NCI-H2107 treated with DMSO at 0.1 percent for 48 hours (cell line): ENCODE measurements around the gene SH2D7.

Experiments used
- DNase-seq: peaks from one replicate; lab custom pipeline; 2025; ENCODE audit not compliant: unreplicated experiment; lab: John Stamatoyannopoulos, UW

The SH2D7 gene

DNA sequence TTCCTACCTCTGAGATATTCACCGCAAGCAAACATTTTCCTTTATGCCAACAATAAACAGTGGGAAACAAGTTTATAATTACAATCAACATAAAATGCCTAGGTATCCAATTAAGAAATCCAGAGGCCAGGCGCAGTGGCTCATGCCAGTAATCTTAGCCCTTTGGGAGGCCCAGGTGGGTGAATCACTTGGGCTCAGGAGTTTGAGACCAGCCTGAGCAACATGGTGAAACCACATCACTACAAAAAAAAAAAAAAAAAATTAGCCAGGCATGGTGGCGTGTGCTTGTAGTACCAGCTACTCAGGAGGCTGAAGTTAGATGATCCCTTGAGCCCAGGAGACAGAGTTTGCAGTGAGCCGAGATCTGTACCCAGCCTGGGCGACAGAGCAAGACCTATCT is 32.1 kb upstream of the SH2D7 start:
- DNase-seq = no peak

DNA sequence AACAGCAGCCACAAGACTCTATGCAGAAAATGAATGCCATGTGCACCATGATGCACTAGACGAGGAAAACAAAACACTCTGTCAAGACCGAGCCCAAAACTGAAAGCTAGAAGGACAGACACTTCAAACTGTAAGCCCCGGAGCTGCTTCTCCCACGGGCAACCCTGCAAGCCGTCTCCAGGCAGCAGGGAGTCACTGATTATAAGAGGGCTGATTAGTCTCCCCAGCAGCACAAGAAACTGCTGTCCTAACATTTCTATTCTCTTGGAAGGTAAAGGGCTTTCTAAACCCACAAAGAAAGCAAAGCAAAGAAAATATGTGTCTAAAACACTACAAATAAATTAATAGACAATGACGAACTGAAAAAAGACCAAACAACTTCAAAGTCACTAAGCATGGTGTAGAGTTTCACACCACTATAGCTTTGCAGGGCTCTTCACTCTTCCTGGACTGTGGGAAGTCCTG is 30.4 kb upstream of the SH2D7 start:
- DNase-seq = peak; percentile 55

DNA sequence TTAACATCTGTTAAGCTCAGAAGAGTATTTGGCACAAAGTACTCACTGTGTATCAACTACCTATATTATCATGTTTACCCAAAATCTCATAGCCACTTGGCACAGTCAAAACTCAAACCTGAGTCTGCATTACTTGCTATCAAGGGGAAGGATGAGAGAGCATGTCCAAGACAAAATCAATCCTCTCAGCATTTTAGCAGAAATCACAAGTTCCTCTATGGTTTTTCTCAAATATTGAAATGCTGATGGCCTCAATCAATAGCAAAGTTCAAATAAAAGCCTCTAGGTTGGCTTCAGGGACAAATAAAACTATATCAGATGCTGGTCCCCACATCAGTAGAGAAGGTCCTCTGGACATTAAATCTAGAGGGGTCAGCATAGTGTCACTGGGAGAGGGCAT is 29.1 kb upstream of the SH2D7 start:
- DNase-seq = no peak

DNA sequence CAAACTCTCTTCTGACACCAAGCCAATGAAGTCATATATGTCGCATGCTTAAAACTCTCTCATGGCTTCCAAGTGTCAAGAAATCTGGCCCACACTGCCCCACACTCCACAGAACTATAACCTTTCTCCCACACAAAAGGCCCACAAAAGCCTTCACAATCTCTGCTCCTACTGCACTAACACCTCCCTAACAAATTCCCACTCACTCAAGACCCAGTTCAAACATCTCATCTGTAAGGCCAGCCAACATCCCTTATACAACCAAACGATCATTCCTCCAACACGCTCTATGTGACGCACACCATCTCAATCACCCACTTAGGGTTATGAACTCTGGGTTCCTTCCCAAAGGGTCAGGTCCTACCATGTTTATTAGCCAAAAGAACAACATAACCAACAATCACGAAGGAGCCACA is 28.4 kb upstream of the SH2D7 start:
- DNase-seq = no peak

DNA sequence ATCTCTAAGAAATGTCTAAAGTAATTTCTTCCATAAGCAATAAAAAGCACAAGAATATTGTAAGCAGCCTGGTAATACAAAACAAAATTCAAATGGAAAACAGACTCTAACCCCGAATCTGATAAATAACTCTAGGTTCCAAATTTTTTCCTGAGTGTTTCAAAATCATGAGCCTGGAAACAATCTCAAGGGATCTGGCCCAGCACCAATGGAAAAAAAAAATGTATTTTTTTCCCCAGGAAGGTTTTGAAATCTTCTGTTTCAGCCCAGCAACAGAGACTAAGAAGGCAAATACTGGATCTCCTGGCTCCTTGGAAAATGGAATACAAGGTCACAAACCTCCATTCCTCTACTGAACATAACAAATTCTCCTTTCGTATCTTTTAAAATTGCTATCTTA is 27.8 kb upstream of the SH2D7 start:
- DNase-seq = no peak

DNA sequence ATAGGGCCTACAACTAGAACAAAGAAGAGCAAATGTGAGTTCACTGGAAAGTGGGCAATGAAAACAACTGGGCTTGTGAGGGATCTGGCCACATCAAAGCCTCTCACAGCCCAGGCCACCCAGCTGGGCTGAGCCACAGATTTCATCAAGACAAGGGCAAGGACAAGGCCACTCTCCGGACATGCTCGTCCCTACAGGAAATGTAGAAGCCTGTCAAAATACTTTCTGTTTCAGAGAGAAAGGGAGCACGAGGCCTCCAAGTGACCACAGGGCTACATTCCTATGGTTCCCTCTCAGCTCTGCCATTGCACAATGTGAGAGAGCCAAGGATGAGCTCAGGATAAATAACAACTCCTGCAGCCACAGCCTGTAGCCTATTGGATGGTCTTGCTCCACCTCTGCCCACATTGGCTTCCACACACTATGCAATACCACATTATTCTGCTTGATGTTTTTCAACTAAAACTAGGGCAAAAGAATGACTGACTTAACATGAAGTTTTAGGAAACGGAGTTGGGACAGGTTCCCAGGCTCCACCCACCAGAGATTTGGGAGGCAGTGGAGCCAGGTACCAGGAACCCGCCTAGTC is 27.0 kb upstream of the SH2D7 start:
- DNase-seq = no peak

DNA sequence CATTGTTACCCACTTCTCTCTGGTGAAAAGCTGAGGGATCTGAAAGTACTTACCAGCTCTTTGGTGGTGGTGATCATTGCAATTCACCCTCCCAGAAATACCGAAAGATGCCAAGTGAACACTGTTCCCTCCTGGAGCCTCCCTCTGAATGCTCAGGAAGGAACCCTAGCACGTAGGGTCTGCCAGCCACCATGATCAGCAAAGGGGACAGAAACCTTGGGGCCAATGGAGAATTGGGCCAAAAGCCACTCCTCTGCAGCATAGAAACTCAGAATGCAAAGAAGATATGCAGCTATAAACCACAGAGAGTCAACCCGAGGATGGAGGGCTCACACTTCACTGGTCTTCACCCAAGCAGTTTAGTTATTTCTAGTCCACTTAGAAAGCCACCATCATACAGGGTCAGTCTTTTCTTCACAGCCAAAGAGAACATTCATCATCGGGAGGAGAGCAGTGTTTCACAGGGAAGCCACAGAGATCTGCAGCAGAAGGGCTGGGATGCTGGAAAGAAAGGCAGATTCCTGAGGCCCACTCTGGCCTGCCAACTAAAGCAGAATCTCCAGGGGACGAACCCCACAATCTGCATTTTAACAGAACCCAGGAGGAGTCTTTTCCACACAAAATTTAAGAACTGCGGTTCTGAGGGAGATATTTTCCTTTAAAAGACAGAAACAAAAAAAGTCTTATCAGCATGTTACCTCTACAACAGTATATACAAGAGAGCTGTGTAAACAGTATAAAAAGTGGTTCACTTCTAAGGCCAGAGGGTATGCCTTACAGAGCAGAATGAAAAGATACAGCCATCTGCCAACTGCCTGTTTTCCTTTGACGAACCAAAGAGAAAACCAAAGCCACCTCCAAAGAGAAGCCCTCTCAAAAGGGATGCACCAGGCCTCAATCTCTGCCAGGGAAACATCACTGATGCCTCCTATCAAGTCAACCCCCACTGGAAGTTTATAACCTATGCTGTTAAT is 26.1 kb upstream of the SH2D7 start:
- no peak for DNase-seq

DNA sequence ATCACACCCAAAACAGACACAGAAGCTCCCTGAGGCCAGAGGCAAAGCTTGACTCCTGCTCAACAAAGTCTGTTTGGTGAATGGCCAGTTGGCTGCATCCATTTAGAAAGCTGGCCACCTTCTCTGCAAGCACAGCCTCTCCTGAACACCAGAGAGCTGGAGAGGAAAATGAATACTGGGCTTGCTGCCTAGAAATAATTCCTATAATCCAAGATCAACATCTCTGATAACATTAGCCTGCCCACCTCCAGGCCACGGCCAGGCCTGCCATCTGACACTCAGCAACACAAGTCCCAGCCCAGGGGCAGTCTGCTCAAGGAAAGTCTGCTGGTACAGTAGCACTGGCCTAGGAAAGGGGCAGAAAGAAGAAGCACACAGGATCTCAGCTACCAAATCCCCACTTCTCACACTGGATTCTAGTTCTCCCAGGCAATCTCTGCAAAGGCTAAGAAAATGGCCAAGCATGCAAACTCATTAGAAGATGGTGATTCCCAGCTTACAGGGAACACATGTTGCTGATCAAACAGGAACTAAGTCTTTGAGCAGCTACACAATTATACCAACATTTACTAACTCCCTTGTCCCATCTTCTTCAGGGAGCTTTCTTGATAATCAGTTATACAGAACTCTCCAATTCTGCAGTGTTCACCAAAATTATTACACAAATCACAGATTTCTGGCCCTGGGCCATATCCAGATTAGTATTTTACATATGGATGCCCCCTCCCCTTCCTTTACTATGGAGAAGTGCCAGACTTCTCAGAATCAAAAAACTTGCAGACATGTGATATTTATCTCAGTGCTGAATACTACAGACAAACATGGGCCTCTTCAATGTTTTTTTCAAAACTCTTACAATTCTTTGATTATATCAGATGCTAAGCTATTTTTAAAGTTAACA is 24.8 kb upstream of the SH2D7 start:
- DNase-seq = no peak

DNA sequence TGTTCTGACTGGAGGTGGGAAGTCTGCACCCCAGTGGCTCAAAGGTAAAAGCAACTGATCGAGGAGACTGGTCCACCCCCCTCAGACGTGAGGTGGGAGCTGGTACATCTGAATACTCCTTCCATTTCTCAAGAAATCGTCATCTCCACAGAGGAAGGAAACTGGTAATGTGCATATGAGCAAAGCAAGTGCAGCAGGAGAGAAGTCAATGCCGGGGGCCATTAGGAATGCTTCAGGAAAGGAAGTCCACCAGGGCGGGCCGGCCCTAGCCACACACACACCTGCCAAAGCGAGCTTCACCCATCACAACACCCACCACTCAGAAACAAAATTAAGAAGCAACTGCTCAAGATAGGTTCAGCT is 23.3 kb upstream of the SH2D7 start:
- DNase-seq = no peak

DNA sequence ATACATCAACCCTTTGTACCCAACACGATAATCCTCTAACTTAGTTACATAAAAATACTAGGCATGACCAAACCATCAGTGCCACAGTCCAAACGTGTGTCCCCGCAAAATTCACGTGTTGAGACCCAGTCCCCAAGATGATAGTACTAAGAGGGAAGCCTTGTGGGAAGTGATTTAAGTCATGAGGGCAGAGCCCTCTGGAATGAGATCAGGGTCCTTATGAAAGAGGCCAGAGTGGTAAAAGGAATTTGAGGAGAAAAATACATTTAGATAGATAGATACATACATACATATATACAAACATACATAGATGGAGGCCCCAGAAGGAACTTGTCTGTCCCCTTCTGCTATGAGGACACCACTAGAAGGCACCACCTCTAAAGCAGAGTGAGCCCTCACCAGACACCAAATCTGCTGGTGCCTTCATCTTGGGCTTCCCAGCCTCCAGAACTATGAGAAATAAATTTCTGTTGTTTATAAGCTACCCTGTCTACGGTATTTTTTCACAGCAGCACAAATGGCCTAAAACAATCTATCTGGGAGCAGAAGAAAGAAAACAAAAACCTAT is 22.8 kb upstream of the SH2D7 start:
- no peak for DNase-seq

DNA sequence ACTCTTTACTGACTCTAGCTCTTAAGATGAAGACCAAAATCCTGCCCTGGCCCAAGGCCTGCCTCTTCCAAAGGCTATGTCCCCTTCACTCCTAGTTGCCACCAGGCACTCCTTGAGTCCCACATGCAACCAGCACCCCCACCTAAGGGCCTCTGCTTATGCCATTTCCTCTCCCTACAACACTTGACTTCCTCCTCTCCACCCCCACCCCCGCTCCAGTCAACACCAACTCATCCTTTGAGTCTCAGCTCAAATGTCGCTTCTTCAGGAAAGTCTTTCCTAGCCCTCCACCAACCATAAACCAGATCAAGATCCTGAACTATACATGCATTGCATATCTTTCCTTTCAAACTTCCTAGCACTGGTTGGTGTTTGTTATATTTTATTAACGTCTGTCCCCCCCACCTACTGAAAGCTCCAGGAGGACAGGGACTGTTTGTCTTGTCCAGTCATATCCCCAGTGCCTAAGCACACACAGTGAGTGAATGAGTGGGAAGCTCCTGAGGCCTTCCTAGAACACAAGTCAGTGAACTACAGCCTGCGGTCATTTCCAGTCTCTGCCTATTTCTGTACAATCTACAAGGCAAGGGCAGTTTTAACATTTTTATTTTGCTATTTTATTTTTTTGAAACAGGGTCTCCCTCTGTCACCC is 22.2 kb upstream of the SH2D7 start:
- no peak for DNase-seq

DNA sequence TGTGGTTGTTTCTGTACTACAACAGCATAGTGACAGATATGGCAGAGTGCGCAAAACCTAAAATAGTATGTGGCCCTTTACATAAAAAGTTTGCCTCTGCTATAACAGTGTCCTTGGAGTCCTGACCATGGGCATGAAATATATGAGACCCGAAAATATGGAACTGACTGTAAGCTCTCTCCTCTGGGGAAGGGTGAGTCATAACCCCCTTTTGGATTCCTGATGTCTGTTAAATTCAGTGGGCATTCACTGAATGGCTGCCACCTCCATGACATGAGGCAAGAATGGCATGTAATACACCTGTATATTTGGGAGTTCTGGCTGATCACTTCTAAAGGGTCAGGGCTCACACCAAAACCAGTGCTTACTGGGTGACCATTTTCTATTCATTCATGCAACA is 21.0 kb upstream of the SH2D7 start:
- DNase-seq = no peak

DNA sequence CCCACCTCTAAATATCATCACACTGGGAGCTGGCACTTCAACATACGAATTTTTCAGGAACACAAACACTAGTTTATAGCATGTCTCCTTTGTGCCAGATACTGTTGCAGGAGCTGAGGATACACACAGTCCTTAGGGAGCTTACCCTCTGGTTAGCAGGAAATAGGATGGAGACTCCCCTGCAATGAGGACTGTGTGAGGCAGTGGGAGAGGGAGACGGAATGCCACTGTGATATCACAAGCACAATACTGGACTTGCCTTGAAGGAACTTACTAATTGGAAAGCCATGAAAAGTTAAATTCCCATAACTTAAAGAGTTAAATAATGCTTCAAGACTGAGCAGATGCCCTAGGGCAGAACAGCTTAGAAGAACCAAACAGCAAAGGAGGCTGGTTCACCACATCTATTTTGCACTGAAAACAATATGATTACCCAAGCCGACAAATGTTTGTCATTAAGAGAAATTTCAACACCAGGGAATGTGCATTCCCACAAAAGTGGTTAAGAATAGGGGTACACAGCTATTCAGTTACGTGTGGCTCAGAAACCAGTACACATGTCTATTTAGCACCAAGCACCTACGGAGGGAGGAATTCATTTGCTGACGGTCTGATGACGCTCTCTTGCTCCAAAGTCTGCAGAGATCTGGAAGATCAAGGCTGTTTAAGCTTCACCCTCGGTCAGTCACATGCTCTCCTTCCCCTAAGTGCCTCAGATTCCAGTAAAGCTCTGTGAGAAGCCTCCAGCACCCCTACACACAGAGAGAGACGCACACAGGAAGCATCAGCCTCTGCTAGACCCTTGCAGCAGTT is 20.1 kb upstream of the SH2D7 start:
- DNase-seq = no peak

DNA sequence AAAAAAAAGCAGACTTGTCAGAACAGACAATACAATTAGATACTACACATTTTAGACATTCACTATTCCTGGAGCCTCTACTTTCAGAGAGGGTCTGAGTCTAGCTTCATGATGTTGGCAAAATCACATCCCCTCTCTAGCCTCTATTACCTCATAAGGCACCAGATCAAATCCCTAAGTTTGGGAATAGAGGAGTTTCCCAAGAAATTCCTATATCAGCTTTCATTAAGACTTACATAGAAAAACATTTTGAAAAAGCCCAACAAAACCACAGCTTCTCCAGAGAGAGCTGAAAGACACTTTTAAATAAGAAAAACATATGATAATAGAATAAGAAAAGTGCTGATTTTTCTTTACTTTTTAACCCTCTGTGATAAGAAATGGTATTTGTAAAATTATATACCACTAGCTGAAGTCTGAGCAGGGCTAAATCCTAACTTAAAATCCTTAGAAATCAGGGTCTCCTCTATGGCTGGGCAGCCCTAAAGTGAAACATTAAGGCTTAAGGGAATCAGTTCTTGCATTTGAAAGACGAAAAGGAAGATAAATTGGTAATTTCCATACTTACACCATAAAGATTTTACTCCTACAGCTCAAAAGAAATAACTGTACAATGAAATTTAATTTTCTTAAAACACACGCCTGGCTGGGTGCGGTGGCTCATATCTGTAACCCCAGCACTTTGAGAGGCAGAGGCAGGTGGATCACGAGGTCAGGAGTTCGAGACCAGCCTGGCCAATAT is 19.1 kb upstream of the SH2D7 start:
- DNase-seq = no peak

DNA sequence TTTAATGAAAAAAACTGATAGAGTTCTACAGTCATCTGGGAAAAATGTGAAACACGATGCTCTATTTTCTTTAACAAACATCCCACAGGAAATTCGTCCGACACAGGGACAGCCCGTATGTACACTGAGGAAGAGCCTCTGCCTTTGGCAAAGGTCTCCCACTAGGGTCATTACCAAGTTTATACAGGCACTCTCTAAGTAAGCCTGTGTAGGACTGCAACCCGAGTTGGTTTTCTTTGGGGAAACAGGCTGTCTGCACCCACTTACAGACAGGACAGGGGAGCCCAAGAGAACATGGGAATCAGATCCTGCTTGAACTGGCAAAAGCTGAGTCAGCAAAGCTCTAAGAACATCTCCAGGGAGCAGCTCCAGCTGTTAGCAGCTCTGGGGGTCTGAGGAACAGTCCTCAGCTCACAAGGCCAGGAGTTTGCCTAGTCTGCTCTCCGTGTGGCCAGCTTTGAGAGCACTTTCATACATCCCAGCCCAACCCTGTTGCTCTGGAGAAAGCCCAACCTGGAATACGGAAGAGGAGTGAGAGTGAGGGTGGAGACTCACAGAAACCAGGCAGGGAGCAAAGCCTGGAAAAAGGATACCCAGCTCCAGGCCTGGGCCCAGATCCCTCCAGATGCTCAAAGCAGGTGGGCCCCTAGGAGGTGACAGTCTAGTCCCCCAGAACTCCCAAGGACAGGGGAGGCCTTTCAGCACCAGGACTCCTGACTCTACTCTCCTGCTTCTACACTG is 16.7 kb upstream of the SH2D7 start:
- peak; percentile 27 for DNase-seq

DNA sequence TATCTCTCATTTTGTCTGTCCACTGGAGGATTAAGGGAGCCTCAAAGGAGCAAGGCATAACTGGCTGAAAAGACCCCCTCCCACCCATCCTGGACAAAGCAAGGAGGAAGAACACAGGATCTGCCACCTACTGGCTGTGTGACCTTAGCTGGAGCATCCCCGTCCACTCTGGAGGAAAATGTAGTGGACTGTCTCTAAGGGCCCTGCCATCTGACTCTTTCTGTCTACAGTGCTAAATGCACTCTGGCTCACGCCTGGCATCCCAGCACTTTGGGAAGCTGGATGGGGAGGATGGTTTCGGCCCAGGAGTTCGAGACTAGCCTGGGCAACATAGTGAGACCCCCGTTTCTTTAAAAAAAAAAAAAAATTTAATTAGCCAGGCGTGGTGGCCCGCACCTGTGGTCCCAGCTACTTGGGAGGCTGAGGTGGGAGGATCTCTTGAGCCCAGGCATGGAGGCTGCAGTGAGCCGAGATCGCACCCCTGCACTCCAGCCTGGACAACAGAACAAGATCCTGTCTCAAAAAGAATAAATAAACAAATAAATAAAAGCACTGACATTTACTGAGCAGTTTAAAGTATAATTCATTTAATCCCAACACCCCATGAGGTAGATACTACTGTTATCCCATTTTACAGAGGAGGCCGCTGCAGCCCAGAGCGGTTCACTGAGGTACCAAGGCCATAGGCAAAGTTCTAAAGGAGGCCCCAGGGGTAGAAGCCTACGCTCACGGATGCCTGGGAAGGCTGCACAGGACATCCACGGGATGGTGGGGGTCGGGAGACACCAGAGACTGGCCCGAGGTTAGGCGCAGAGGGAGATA is 15.9 kb upstream of the SH2D7 start:
- no peak for DNase-seq

DNA sequence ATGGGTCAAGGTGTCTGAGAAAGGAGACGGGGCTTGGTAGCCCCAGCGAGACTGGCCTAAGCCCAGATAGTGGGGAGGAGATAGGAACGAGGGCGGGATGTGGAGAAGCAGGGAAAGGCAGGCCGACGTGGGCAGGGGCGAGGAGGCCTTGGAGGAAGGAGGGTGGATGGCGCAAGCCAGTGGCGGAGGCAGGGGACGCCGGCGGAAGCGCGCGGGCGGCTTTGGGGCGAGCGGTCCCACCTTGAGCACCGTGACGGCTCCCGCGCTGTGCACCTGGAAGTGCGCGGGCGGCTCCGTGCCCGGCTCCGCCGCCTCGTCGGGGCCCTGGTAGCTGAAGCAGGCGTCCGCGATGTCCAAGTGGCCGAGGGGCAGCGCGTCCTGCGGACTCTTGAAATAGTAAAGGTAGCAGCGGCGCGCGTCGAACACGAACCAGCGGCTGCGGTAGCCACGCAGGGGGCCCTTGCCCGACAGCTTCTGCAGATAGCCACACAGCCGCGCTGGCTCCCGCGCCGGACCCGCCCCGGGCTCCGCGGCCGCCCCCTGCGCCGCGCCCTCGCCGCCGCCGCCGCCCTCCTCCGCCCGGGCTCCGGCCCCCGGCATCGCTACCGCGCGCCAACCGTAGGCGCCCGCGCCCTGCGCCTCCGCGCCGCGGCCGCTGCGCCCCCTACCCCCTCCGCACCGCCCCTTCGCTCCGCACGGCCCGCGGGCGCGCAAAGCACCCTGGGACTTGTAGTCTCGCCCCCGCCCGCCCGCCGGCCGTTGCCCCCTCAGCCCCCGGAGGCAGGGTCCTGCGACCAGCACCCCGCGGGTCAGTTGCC is 15.1 kb upstream of the SH2D7 start, which contains the start of gene TBC1D2B:
TBC1D2B (minus strand) TSS at position 659 of the 818 bp plus-strand sequence; CDS start at position 600, 59 bp downstream.
- DNase-seq = no peak
